GM18526 (cell line): ENCODE results near the gene CLCN7.

Experiments
- POLR2A ChIP-seq: IDR thresholded peaks from 3 replicates; pipeline ENCODE4 v1.6.1; 2011; ENCODE audit not compliant: insufficient read length; ENCODE audit errors: extremely low read depth

The CLCN7 gene

GRCh38 chr16:1456951-1457350, 17.9 kb downstream of the CLCN7 start:
- TF ChIP-seq POLR2A: no peak

GRCh38 chr16:1455190-1456171, 19.3 kb downstream of the CLCN7 start:
- TF ChIP-seq POLR2A: no peak

- TF ChIP-seq POLR2A: no peak
Measured at GRCh38 chr16:1454561-1454960, 20.3 kb downstream of the CLCN7 start.

- TF ChIP-seq POLR2A: no peak
Measured at GRCh38 chr16:1453316-1453715, 21.5 kb downstream of the CLCN7 start.

GRCh38 chr16:1452530-1452929, 22.3 kb downstream of the CLCN7 start:
- no peak for TF ChIP-seq POLR2A

- TF ChIP-seq POLR2A: no peak
Measured at GRCh38 chr16:1451702-1452392, 23.0 kb downstream of the CLCN7 start.

- TF ChIP-seq POLR2A: no peak
Measured at GRCh38 chr16:1450841-1451240, 24.0 kb downstream of the CLCN7 start.

- TF ChIP-seq POLR2A: no peak
Measured at GRCh38 chr16:1450218-1450617, 24.6 kb downstream of the CLCN7 start.

GRCh38 chr16:1449201-1449788, 25.5 kb downstream of the CLCN7 start:
- TF ChIP-seq POLR2A: no peak

- TF ChIP-seq POLR2A: no peak
Measured at GRCh38 chr16:1448536-1449116, 26.2 kb downstream of the CLCN7 start.

- no peak for TF ChIP-seq POLR2A
Measured at GRCh38 chr16:1447965-1448364, 26.9 kb downstream of the CLCN7 start.

GRCh38 chr16:1446296-1447080, 28.3 kb downstream of the CLCN7 start:
- TF ChIP-seq POLR2A: no peak

- no peak for TF ChIP-seq POLR2A
Measured at GRCh38 chr16:1445518-1446203, 29.2 kb downstream of the CLCN7 start.

- TF ChIP-seq POLR2A: no peak
Measured at GRCh38 chr16:1444730-1445517, 29.9 kb downstream of the CLCN7 start.
